MM.1S (cell line): ENCODE data around the gene OR2T10.
"Not testable (repeated sequence)": the region's sequence is repeated elsewhere in the genome, so short reads cannot be mapped to it uniquely, and the experiment has no call there.

Experiments
- EZH2 ChIP-seq: fragments of 300-600 bp; sonication (generic); optimal IDR thresholded peaks from 2 replicates; pipeline ENCODE3; 2017; ENCODE audit warnings: low read depth, mild to moderate bottlenecking, antibody characterized with exemption, low read length, mixed read lengths
- EZH2phosphoT487 ChIP-seq: fragments of 300-600 bp; sonication (generic); IDR thresholded peaks from 2 replicates; pipeline ENCODE4 v1.6.1; 2018; ENCODE audit warnings: antibody characterized with exemption, low read length
- TF ChIP-seq, protein P1 (sequence below): fragments of 300-600 bp; sonication (generic); IDR thresholded peaks from 2 replicates; pipeline ENCODE4 v1.5.1; 2016; ENCODE audit warnings: antibody characterized with exemption, low read length, mixed read lengths

DNA sequence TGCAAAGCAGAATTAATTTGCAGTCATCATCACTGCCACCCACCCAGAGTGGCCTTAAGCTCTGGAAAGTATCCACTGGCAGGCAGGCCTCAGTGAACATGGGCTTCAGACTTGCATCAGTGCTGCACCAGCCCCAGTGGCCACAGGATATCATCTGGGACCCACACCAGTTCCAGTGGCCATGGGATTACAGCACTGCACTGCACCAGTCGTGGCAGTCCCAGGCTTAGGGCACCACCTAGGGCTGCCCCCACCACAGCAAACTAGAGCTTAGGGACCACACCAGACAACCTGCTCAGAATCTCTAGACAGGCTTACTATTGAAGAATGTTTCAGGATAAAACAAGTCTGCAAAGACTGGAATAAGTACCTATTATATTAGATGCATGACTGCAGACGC, 50.1 kb downstream of the OR2T10 start:
- TF ChIP-seq EZH2phosphoT487, EZH2: not testable (repeated sequence)
- TF ChIP-seq, protein P1, sequence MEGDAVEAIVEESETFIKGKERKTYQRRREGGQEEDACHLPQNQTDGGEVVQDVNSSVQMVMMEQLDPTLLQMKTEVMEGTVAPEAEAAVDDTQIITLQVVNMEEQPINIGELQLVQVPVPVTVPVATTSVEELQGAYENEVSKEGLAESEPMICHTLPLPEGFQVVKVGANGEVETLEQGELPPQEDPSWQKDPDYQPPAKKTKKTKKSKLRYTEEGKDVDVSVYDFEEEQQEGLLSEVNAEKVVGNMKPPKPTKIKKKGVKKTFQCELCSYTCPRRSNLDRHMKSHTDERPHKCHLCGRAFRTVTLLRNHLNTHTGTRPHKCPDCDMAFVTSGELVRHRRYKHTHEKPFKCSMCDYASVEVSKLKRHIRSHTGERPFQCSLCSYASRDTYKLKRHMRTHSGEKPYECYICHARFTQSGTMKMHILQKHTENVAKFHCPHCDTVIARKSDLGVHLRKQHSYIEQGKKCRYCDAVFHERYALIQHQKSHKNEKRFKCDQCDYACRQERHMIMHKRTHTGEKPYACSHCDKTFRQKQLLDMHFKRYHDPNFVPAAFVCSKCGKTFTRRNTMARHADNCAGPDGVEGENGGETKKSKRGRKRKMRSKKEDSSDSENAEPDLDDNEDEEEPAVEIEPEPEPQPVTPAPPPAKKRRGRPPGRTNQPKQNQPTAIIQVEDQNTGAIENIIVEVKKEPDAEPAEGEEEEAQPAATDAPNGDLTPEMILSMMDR: not testable (repeated sequence)
